Measurements from ENCODE around the gene LUC7L2. TPM values are rescaled to one million over a fixed set of nuclear protein-coding genes. Genes with fewer than 3 reads are reported as not detected.

Gene LUC7L2
- total and polyA plus RNA-seq, 9 donors, result 28.5 to 80.4 (median 61.0) TPM

DNA sequence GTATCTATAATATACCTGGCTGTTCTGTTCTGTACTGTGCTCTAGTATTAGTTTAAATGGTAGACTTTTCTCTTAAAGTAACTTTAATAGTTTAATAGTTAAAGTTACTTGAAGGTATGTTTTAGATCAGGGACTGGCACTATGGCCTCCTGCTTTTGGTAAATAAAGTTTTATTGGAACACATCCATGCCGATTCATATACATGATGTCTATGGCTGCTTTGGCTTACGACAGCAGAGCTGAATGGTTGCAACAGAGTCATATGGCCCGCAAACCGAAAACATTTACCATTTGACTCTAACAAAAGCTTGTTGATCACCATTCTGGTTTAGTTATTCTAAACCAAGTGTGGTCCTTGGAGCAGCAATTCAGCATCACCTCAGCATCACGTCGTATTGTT is 6.7 kb downstream of the LUC7L2 start:
- no peaks in the 10 kb centered on the region for H3K9me3 ChIP-seq (replicated peaks; ENCODE audit: control insufficient read depth, low read depth, low read length)
- no peak overlapping the region for H3K4me3 ChIP-seq (ENCODE audit: low read length)
- no CpG with 5 or more reads among the region's 6 CpGs for WGBS (ENCODE audit: insufficient coverage)
- H3K36me3 ChIP-seq (ENCODE audit: control insufficient read depth, insufficient read depth, low read length), result peaks cover 6% of the 10 kb centered on the region
- no peak overlapping the region for H3K27ac ChIP-seq (ENCODE audit: low read length)
- H3K27me3 ChIP-seq (ENCODE audit: control insufficient read depth, insufficient read depth, low read length), result no peaks in the 10 kb centered on the region
- H3K4me1 ChIP-seq (ENCODE audit: control insufficient read depth, insufficient read depth, low read length), result peaks cover 3% of the 10 kb centered on the region
- DNase-seq, result no peak

DNA sequence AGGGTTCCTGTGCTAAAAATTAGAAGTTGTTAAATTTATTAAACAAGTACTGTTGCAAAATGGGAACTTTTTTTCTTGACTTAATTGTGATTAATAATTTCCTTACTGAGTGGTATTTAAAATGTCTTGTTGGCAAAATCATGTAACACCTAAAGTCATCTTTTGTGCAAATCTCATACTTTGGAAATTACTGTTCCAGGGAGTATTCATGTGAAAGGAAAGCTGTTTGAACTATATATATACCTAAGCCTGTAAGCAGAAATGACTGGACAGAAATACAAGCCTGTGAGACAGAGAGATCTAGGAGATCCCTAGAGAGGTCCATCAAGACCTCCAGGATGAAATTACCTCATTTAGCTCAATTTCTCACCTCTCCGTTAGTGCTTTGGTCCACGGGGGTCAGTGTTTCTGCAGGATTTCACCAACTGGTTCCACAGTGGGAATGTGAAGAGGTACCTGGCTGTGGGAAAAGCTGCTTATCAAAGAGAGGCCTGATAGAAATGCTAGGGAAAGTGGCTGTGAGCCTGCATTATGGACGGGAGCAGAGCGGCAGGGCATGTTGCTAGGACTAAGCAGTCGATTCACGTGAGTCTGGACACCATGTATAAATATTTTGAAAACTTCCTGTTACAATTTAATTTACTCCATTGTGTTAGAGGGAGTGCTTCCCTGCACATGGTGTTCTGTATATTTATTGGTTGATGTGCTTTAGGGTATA is 7.9 kb downstream of the LUC7L2 start:
- Histone ChIP-seq H3K27ac (ENCODE audit: low read length) (no peak overlapping the region), H3K27me3 (ENCODE audit: control insufficient read depth, insufficient read depth, low read length) (no peaks in the 10 kb centered on the region), H3K36me3 (ENCODE audit: control insufficient read depth, insufficient read depth, low read length) (peaks cover 6% of the 10 kb centered on the region), H3K4me1 (ENCODE audit: control insufficient read depth, insufficient read depth, low read length) (no peaks in the 10 kb centered on the region), H3K4me3 (ENCODE audit: low read length) (no peak overlapping the region), H3K9me3 (replicated peaks; ENCODE audit: control insufficient read depth, low read depth, low read length) (no peaks in the 10 kb centered on the region)
- DNase-seq, result no peak
- WGBS (ENCODE audit: insufficient coverage), result 72% methylated on average over 2 of the region's 6 CpGs

GRCh38 chr7:139370301-139370942 is 10.7 kb downstream of the LUC7L2 start:
- Histone ChIP-seq H3K27ac (ENCODE audit: low read length) (no peak overlapping the region), H3K9me3 (replicated peaks; ENCODE audit: control insufficient read depth, low read depth, low read length) (no peaks in the 10 kb centered on the region), H3K36me3 (ENCODE audit: control insufficient read depth, insufficient read depth, low read length) (peaks cover 6% of the 10 kb centered on the region), H3K27me3 (ENCODE audit: control insufficient read depth, insufficient read depth, low read length) (no peaks in the 10 kb centered on the region), H3K4me1 (ENCODE audit: control insufficient read depth, insufficient read depth, low read length) (no peaks in the 10 kb centered on the region), H3K4me3 (ENCODE audit: low read length) (no peak overlapping the region)
- DNase-seq, result no peak
- WGBS (ENCODE audit: insufficient coverage), result 100% methylated on average over 1 of the region's 5 CpGs

- Histone ChIP-seq H3K4me3 (ENCODE audit: low read length) (no peak overlapping the region), H3K36me3 (ENCODE audit: control insufficient read depth, insufficient read depth, low read length) (peaks cover 7% of the 10 kb centered on the region), H3K27ac (ENCODE audit: low read length) (no peak overlapping the region), H3K27me3 (ENCODE audit: control insufficient read depth, insufficient read depth, low read length) (no peaks in the 10 kb centered on the region), H3K9me3 (replicated peaks; ENCODE audit: control insufficient read depth, low read depth, low read length) (no peaks in the 10 kb centered on the region), H3K4me1 (ENCODE audit: control insufficient read depth, insufficient read depth, low read length) (no peaks in the 10 kb centered on the region)
- no peak for DNase-seq
- WGBS (ENCODE audit: insufficient coverage), result no CpG with 5 or more reads among the region's 1 CpG
These were observed 11.2 kb downstream of the LUC7L2 start for GRCh38 chr7:139370943-139371313.

DNA sequence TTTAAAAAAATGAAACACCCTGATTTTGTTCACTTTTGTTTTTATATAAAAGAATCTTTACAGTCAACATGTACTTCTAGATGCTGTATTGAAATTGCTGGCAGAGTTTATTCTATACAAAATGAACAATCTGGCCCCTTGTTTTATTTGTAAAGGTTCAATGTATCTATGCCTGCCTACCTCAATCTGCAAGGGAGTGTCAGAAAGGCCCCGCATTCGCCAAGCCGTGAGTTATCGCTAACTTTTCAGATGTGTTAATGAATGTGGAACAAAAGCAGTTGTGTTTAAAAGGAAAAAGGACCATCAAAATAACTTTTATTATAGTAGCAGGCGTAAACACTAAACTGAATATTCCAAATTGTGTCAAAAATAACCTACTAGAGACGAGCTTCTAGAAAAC is 14.6 kb downstream of the LUC7L2 start:
- no peak for DNase-seq
- Histone ChIP-seq H3K27me3 (ENCODE audit: control insufficient read depth, insufficient read depth, low read length) (no peaks in the 10 kb centered on the region), H3K36me3 (ENCODE audit: control insufficient read depth, insufficient read depth, low read length) (peaks cover 21% of the 10 kb centered on the region), H3K4me3 (ENCODE audit: low read length) (no peak overlapping the region), H3K27ac (ENCODE audit: low read length) (no peak overlapping the region), H3K9me3 (replicated peaks; ENCODE audit: control insufficient read depth, low read depth, low read length) (no peaks in the 10 kb centered on the region), H3K4me1 (ENCODE audit: control insufficient read depth, insufficient read depth, low read length) (no peaks in the 10 kb centered on the region)
- no CpG with 5 or more reads among the region's 6 CpGs for WGBS (ENCODE audit: insufficient coverage)

GRCh38 chr7:139382439-139382838 is 22.7 kb downstream of the LUC7L2 start:
- Histone ChIP-seq H3K4me3 (ENCODE audit: low read length) (no peak overlapping the region), H3K27ac (ENCODE audit: low read length) (no peak overlapping the region), H3K4me1 (ENCODE audit: control insufficient read depth, insufficient read depth, low read length) (no peaks in the 10 kb centered on the region), H3K27me3 (ENCODE audit: control insufficient read depth, insufficient read depth, low read length) (no peaks in the 10 kb centered on the region), H3K36me3 (ENCODE audit: control insufficient read depth, insufficient read depth, low read length) (peaks cover 28% of the 10 kb centered on the region), H3K9me3 (replicated peaks; ENCODE audit: control insufficient read depth, low read depth, low read length) (no peaks in the 10 kb centered on the region)
- DNase-seq, result peak; percentile 21
- 80% methylated on average over 1 of the region's 6 CpGs for WGBS (ENCODE audit: insufficient coverage)

DNA sequence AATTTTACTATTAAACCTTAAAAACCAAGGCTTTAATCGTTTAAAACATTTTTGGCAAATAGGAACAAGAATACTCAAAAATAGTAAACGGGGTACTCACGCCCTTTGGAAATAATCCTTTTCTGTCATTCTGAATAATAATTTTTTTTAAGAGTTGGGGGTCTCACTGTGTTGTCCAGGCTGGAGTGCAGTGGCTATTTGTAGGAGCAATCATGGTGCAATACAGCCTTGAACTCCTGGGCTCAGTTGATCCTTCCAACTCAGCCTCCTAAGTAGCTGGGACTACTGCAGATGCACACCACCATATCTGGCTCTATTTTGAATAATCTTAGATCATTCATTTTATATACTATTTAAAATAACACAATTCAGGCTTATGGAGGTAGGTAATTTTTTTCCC is 24.9 kb downstream of the LUC7L2 start:
- Histone ChIP-seq H3K9me3 (replicated peaks; ENCODE audit: control insufficient read depth, low read depth, low read length) (no peaks in the 10 kb centered on the region), H3K27me3 (ENCODE audit: control insufficient read depth, insufficient read depth, low read length) (no peaks in the 10 kb centered on the region), H3K27ac (ENCODE audit: low read length) (no peak overlapping the region), H3K36me3 (ENCODE audit: control insufficient read depth, insufficient read depth, low read length) (peaks cover 21% of the 10 kb centered on the region), H3K4me3 (ENCODE audit: low read length) (no peak overlapping the region), H3K4me1 (ENCODE audit: control insufficient read depth, insufficient read depth, low read length) (no peaks in the 10 kb centered on the region)
- WGBS (ENCODE audit: insufficient coverage), result no CpG with 5 or more reads among the region's 3 CpGs
- DNase-seq, result no peak

DNA sequence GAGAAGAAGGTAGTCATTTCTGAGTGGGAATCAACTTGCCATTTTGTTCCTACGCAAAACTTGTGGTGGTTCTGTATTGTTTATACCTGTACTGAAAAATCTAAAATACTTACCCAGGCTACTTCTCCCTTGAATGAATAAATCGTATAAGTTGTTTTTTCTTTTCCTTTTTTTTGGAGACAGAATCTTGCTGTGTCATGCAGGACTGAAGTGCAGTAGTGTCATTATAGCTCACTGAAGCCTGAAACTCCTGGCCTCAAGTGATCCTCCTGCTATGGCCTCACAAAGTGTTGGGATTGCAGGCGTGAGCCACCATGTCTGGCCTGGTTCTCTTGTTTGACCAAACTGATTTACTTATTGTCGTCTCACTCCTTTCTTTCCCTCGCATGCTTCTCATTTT is 27.9 kb downstream of the LUC7L2 start:
- 96% methylated on average over 3 of the region's 5 CpGs for WGBS (ENCODE audit: insufficient coverage)
- no peaks in the 10 kb centered on the region for H3K4me1 ChIP-seq (ENCODE audit: control insufficient read depth, insufficient read depth, low read length)
- no peak overlapping the region for H3K4me3 ChIP-seq (ENCODE audit: low read length)
- peaks cover 17% of the 10 kb centered on the region for H3K36me3 ChIP-seq (ENCODE audit: control insufficient read depth, insufficient read depth, low read length)
- DNase-seq, result no peak
- H3K27me3 ChIP-seq (ENCODE audit: control insufficient read depth, insufficient read depth, low read length), result no peaks in the 10 kb centered on the region
- H3K27ac ChIP-seq (ENCODE audit: low read length), result no peak overlapping the region
- no peaks in the 10 kb centered on the region for H3K9me3 ChIP-seq (replicated peaks; ENCODE audit: control insufficient read depth, low read depth, low read length)

DNA sequence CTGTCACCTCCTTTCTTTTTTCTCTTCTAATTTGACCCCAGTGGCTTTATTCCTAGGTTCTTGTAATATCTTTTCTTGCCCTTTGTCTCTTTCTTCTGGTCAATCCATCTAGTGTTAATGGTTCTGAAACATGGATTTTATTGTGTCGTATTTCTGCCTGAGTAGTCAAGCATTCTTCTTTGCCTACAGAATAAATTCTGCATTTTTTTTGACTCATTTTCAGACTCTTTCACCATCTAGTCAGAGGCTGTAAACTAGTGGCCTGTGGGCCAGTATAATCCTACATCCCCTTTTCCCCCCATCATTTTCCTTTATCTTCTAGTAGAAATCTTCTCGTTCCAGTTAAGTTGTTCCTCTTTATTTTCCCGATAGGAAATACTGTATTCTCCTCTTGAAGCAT is 29.4 kb downstream of the LUC7L2 start:
- Histone ChIP-seq H3K9me3 (replicated peaks; ENCODE audit: control insufficient read depth, low read depth, low read length) (no peaks in the 10 kb centered on the region), H3K36me3 (ENCODE audit: control insufficient read depth, insufficient read depth, low read length) (peaks cover 19% of the 10 kb centered on the region), H3K4me3 (ENCODE audit: low read length) (no peak overlapping the region), H3K4me1 (ENCODE audit: control insufficient read depth, insufficient read depth, low read length) (no peaks in the 10 kb centered on the region), H3K27me3 (ENCODE audit: control insufficient read depth, insufficient read depth, low read length) (no peaks in the 10 kb centered on the region), H3K27ac (ENCODE audit: low read length) (no peak overlapping the region)
- WGBS (ENCODE audit: insufficient coverage), result no CpG with 5 or more reads among the region's 3 CpGs
- no peak for DNase-seq

GRCh38 chr7:139389774-139390173 is 30.1 kb downstream of the LUC7L2 start:
- H3K4me1 ChIP-seq (ENCODE audit: control insufficient read depth, insufficient read depth, low read length), result no peaks in the 10 kb centered on the region
- WGBS (ENCODE audit: insufficient coverage), result 100% methylated on average over 1 of the region's 2 CpGs
- H3K9me3 ChIP-seq (replicated peaks; ENCODE audit: control insufficient read depth, low read depth, low read length), result no peaks in the 10 kb centered on the region
- no peak for DNase-seq
- H3K4me3 ChIP-seq (ENCODE audit: low read length), result no peak overlapping the region
- H3K27ac ChIP-seq (ENCODE audit: low read length), result no peak overlapping the region
- H3K36me3 ChIP-seq (ENCODE audit: control insufficient read depth, insufficient read depth, low read length), result peaks cover 16% of the 10 kb centered on the region
- no peaks in the 10 kb centered on the region for H3K27me3 ChIP-seq (ENCODE audit: control insufficient read depth, insufficient read depth, low read length)

All from muscle of leg (tissue), 11 donors.